GM21717 (cell line): ENCODE data around the gene CADPS.

Experiments used
- ATAC-seq: cut with Tn5 transposase; IDR thresholded peaks from one replicate; pipeline ENCODE4 v1.9.1; 2021; ENCODE audit warnings: mild to moderate bottlenecking, moderate library complexity; ENCODE audit not compliant: unreplicated experiment

CADPS gene

GRCh38 chr3:62757045-62757444 lies 118.2 kb downstream of the CADPS start:
- no peak for ATAC-seq

GRCh38 chr3:62755285-62755684 lies 119.9 kb downstream of the CADPS start:
- ATAC-seq: no peak

GRCh38 chr3:62749657-62750056 lies 125.6 kb downstream of the CADPS start:
- ATAC-seq: peak; percentile 53

GRCh38 chr3:62749130-62749529 lies 126.1 kb downstream of the CADPS start:
- no peak for ATAC-seq

GRCh38 chr3:62737449-62737848 lies 137.8 kb downstream of the CADPS start:
- ATAC-seq: no peak

GRCh38 chr3:62735510-62735909 lies 139.7 kb downstream of the CADPS start:
- ATAC-seq: no peak

- ATAC-seq: no peak
These were observed 142.9 kb downstream of the CADPS start for GRCh38 chr3:62732183-62732904.

GRCh38 chr3:62727981-62728380 lies 147.2 kb downstream of the CADPS start:
- no peak for ATAC-seq

- ATAC-seq: no peak
These were observed 147.7 kb downstream of the CADPS start for GRCh38 chr3:62727536-62727935.

GRCh38 chr3:62724503-62724902 lies 150.7 kb downstream of the CADPS start:
- no peak for ATAC-seq

GRCh38 chr3:62723914-62724217 lies 151.3 kb downstream of the CADPS start:
- peak; percentile 49 for ATAC-seq

GRCh38 chr3:62723166-62723913 lies 151.9 kb downstream of the CADPS start:
- peak; percentile 66 for ATAC-seq

GRCh38 chr3:62722344-62722743 lies 152.9 kb downstream of the CADPS start:
- no peak for ATAC-seq

- ATAC-seq: no peak
These were observed 156.5 kb downstream of the CADPS start for GRCh38 chr3:62718515-62719320.

GRCh38 chr3:62718011-62718410 lies 157.2 kb downstream of the CADPS start:
- no peak for ATAC-seq

- no peak for ATAC-seq
These were observed 162.5 kb downstream of the CADPS start for GRCh38 chr3:62712746-62713145.

GRCh38 chr3:62710751-62711150 lies 164.5 kb downstream of the CADPS start:
- no peak for ATAC-seq

- ATAC-seq: no peak
These were observed 166.4 kb downstream of the CADPS start for GRCh38 chr3:62708638-62709373.

- no peak for ATAC-seq
These were observed 169.5 kb downstream of the CADPS start for GRCh38 chr3:62705721-62706120.

GRCh38 chr3:62703451-62704167 lies 171.6 kb downstream of the CADPS start:
- ATAC-seq: no peak
